ENCODE measurements around the gene NACA2.

DNA sequence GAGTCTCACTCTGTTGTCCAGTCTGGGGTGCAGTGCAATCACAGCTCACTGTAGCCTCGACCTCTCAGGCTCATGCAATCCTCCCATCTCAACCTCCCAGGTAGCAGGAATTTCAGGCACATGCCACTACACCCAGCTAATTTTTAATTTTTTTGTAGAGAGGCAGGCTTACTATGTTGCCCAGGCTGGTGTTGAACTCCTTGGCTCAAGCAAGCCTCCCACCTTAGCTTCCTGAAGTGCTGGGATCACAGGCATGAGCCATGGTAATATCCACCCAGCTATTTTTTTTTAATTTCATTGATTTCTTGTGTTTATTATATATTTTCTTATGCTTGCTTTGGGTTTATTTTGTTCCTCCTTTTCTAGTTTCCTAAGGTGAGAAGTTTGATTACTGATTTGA lies 33.9 kb upstream of the NACA2 start:
- TF ChIP-seq EZH2 (IDR thresholded peaks at IDR 0.05; ENCODE audit: borderline replicate concordance, low read depth, low read length, severe bottlenecking): no peak
- TF ChIP-seq, protein P1, sequence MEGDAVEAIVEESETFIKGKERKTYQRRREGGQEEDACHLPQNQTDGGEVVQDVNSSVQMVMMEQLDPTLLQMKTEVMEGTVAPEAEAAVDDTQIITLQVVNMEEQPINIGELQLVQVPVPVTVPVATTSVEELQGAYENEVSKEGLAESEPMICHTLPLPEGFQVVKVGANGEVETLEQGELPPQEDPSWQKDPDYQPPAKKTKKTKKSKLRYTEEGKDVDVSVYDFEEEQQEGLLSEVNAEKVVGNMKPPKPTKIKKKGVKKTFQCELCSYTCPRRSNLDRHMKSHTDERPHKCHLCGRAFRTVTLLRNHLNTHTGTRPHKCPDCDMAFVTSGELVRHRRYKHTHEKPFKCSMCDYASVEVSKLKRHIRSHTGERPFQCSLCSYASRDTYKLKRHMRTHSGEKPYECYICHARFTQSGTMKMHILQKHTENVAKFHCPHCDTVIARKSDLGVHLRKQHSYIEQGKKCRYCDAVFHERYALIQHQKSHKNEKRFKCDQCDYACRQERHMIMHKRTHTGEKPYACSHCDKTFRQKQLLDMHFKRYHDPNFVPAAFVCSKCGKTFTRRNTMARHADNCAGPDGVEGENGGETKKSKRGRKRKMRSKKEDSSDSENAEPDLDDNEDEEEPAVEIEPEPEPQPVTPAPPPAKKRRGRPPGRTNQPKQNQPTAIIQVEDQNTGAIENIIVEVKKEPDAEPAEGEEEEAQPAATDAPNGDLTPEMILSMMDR (IDR thresholded peaks at IDR 0.05; ENCODE audit: borderline replicate concordance, extremely low read depth, low read length, poor library complexity, severe bottlenecking): no peak

All from DND-41 (cell line).